ENCODE results near the gene MBNL2. TPM values are rescaled to one million over a fixed set of nuclear protein-coding genes. Genes with fewer than 3 reads are reported as not detected.

The MBNL2 gene
- total and polyA plus RNA-seq, 4 donors = 13.3 to 108 (median 39.3) TPM

DNA sequence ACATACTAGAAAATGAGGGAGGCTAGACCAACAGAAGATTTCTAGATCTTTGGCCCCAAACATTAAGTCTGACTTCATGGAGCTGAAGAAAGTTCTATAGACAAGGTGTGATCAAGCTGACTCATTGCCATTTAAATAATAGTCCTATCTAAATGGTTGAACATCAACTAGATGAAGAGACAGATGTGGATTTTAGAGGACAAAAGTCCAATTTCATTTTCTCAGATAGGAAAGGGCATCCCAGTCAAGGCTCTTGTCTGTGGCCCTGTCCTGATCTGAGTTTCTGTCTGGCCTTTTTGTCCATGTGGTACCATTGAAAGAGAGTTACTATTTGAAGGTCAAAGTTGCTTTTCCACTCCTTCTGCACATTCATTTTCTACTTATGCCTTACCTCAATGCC is 74.6 kb downstream of the MBNL2 start:
- H3K27ac ChIP-seq (ENCODE audit: low read depth in 1 of 2, low read length in 1 of 2) = no peak overlapping the region
- H3K9me3 ChIP-seq (ENCODE audit: control insufficient read depth in 4 of 4, insufficient read depth in 3 of 4, low read length in 3 of 4) = no peaks in the 10 kb centered on the region
- H3K36me3 ChIP-seq (ENCODE audit: control insufficient read depth in 4 of 4, insufficient read depth in 4 of 4, low read length in 4 of 4) = peaks cover 0 to 15% (median 6%) of the 10 kb centered on the region in 4 donors
- no peak for DNase-seq
- H3K4me1 ChIP-seq (ENCODE audit: control insufficient read depth in 5 of 5, insufficient read depth in 5 of 5, low read length in 5 of 5) = peaks cover 0 to 34% (median 12%) of the 10 kb centered on the region in 5 donors
- no peak overlapping the region for H3K4me3 ChIP-seq
- H3K27me3 ChIP-seq (ENCODE audit: control insufficient read depth in 3 of 3, insufficient read depth in 3 of 3, low read length in 2 of 3) = no peaks in the 10 kb centered on the region
- ATAC-seq (ENCODE audit: insufficient read depth, low FRiP score) = no peak
- H3K9ac ChIP-seq (ENCODE audit: insufficient read depth in 1 of 2, low read length in 2 of 2) = no peak overlapping the region
- TF ChIP-seq, protein P1, sequence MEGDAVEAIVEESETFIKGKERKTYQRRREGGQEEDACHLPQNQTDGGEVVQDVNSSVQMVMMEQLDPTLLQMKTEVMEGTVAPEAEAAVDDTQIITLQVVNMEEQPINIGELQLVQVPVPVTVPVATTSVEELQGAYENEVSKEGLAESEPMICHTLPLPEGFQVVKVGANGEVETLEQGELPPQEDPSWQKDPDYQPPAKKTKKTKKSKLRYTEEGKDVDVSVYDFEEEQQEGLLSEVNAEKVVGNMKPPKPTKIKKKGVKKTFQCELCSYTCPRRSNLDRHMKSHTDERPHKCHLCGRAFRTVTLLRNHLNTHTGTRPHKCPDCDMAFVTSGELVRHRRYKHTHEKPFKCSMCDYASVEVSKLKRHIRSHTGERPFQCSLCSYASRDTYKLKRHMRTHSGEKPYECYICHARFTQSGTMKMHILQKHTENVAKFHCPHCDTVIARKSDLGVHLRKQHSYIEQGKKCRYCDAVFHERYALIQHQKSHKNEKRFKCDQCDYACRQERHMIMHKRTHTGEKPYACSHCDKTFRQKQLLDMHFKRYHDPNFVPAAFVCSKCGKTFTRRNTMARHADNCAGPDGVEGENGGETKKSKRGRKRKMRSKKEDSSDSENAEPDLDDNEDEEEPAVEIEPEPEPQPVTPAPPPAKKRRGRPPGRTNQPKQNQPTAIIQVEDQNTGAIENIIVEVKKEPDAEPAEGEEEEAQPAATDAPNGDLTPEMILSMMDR (IDR thresholded peaks at IDR 0.05; ENCODE audit: control extremely low read depth, extremely low read depth) = no peak

DNA sequence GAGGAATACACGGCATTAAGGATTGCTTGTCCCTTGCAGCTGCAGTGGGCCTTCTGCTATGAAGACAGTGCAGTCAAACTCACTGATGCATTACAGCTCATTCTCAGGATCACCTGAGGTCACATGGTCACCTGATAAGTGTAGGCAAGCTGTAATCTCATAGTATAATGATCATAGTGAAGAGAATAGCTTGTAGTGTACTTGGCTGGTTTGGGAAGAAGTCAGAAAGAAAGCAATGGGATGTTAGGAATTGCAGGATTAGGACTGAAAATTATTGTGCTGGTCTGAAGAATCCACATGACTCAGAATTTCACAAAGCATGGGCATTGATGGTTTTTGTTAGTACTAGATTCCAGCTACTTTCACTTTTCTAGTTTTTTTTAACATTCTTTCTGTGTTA is 76.7 kb downstream of the MBNL2 start:
- WGBS, 2 donors = 93 to 100% methylated on average over 1 of the region's 1 CpG
- TF ChIP-seq, protein P1 (IDR thresholded peaks at IDR 0.05; ENCODE audit: control extremely low read depth, extremely low read depth) = no peak
- DNase-seq (no peak), ATAC-seq (ENCODE audit: insufficient read depth, low FRiP score) (no peak)
- no peak overlapping the region for H3K4me3 ChIP-seq
- H3K27ac ChIP-seq (ENCODE audit: low read depth in 1 of 2, low read length in 1 of 2) = no peak overlapping the region
- no peak overlapping the region for H3K9ac ChIP-seq (ENCODE audit: insufficient read depth in 1 of 2, low read length in 2 of 2)
- peaks cover 0 to 15% (median 6%) of the 10 kb centered on the region in 4 donors for H3K36me3 ChIP-seq (ENCODE audit: control insufficient read depth in 4 of 4, insufficient read depth in 4 of 4, low read length in 4 of 4)
- no peaks in the 10 kb centered on the region for H3K9me3 ChIP-seq (ENCODE audit: control insufficient read depth in 4 of 4, insufficient read depth in 3 of 4, low read length in 3 of 4)
- H3K27me3 ChIP-seq (ENCODE audit: control insufficient read depth in 3 of 3, insufficient read depth in 3 of 3, low read length in 2 of 3) = no peaks in the 10 kb centered on the region
- peaks cover 0 to 35% (median 16%) of the 10 kb centered on the region in 5 donors for H3K4me1 ChIP-seq (ENCODE audit: control insufficient read depth in 5 of 5, insufficient read depth in 5 of 5, low read length in 5 of 5)

DNA sequence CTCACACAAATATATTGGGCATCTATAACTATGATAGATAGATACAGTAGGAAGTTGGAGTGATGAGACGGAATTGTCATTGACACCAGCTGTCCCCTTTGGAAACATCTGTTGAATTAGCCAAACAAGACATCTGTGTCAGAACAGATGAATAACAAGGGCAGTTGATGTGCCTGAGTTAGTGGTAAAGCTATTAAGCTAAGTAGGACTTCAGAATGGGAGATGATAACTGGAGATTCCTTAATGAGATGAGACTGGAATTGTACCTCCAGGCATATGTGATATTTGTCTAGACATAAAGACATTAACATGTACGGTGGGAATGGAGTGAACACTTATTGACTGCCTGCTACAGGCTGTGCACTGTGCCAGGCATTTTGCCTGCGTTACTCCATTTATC is 78.7 kb downstream of the MBNL2 start:
- no peak for ATAC-seq (ENCODE audit: insufficient read depth, low FRiP score)
- no peak overlapping the region for H3K27ac ChIP-seq (ENCODE audit: low read depth in 1 of 2, low read length in 1 of 2)
- no peaks in the 10 kb centered on the region for H3K9me3 ChIP-seq (ENCODE audit: control insufficient read depth in 4 of 4, insufficient read depth in 3 of 4, low read length in 3 of 4)
- H3K4me3 ChIP-seq = no peak overlapping the region
- peaks cover 0 to 12% (median 7%) of the 10 kb centered on the region in 4 donors for H3K36me3 ChIP-seq (ENCODE audit: control insufficient read depth in 4 of 4, insufficient read depth in 4 of 4, low read length in 4 of 4)
- WGBS, 2 donors = 64 to 72% methylated on average over 3 of the region's 3 CpGs
- TF ChIP-seq, protein P1 (IDR thresholded peaks at IDR 0.05; ENCODE audit: control extremely low read depth, extremely low read depth) = no peak
- H3K27me3 ChIP-seq (ENCODE audit: control insufficient read depth in 3 of 3, insufficient read depth in 3 of 3, low read length in 2 of 3) = no peaks in the 10 kb centered on the region
- peaks cover 0 to 22% (median 13%) of the 10 kb centered on the region in 5 donors for H3K4me1 ChIP-seq (ENCODE audit: control insufficient read depth in 5 of 5, insufficient read depth in 5 of 5, low read length in 5 of 5)
- DNase-seq = no peak
- H3K9ac ChIP-seq (ENCODE audit: insufficient read depth in 1 of 2, low read length in 2 of 2) = no peak overlapping the region
